HG03175 (cell line): ENCODE results near the gene CPA4.
"Not testable (repeated sequence)": the region's sequence is repeated elsewhere in the genome, so short reads cannot be mapped to it uniquely, and the experiment has no call there.

Source experiments
- ATAC-seq: cut with Tn5 transposase; IDR thresholded peaks from one replicate; pipeline ENCODE4 v1.9.1; 2021; ENCODE audit warnings: mild to moderate bottlenecking, moderate library complexity; ENCODE audit not compliant: unreplicated experiment

The CPA4 gene

DNA sequence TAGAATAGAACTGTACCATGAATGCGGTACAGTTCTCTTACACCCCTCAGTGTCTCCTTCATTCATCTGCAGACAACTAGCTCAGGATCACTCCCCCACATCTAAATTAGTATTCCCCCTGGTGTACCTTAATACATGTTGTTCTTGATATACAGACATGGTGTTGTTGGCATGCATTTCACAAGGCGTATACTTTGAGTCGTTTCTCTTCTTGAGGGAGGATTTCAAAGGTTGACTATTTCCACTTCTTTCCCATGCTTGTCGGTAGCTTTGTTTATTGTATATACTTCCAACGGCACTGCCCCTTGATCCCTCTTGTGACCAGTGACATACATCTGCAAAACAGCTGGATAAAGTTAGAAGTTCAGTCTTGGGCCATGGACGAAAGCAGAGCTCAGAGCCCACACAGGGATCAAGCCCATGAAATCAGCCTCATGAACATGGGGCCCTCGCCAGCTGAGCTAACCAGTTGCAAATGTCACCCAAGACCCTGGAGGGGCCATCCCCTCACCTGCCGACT is 8.6 kb downstream of the CPA4 start:
- no peak for ATAC-seq

DNA sequence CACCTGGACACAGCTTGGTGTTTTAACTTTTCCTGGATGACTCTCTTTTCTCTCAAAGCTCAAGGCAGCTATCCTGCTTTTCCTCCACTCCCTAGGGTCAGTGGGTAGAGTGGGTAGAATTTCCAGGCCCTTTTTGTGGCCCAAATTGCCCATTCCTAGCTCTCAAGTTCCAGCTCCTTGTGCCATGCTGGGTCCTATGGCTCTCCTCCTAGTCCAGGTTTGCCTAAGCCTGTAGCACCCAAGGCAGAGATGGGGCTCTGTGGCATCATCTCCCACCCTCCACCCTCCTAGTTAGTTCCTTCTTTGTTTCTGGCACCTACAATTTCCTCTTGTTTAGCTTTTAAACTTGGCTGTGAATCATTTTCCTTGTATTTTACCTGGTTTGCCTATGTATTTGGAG is 9.7 kb downstream of the CPA4 start:
- no peak for ATAC-seq

DNA sequence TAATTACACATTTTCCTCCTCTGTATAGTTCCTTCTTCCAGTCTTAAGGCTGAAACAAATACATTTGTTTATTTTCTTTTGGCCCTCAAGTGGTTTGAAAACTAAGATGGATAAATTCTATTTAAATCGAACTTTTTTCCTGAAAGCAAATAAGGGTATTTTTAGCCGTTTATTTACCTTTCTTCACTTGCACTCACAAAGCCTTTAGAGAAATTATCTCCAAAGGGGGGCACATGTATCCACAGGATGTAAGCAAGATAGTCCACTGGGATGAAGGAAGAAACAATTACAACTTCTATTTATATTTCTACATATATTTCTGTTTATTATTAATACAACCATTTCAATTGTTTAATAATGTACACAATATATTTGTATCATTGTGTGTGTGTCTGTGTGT is 10.2 kb downstream of the CPA4 start:
- no peak for ATAC-seq

- ATAC-seq: no peak
Observed at GRCh38 chr7:130303551-130303950, 10.6 kb downstream of the CPA4 start.

GRCh38 chr7:130303982-130304381 is 11.0 kb downstream of the CPA4 start:
- no peak for ATAC-seq

GRCh38 chr7:130304878-130305277 is 11.9 kb downstream of the CPA4 start:
- ATAC-seq: no peak

DNA sequence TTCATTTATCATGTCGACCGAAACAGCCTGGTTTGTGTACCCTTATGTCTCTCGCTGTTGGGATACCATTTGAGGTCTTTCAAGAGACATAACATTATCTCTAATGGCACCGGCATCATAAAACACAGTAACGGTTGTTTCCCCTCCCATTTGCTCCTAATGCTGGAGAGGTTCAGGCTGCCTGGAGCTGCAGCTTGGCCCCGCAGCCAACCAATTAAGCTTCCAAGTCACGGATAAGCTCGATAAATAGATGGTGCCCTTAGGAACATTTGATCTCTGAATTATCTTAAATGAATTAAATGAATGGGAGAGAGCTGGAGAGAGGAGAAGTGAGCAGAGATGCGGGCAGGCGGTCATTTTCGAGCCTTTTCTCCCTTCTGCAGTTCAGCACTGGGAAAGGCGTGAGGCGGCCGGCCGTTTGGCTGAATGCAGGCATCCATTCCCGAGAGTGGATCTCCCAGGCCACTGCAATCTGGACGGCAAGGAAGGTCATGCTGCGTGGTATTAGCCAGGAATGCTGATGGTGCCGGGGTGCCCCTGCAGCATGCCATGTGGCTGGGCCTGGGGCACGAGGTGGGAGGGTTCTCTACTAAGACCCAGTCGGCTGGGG is 12.6 kb downstream of the CPA4 start:
- no peak for ATAC-seq

GRCh38 chr7:130309986-130310385 is 17.0 kb downstream of the CPA4 start:
- no peak for ATAC-seq

- ATAC-seq: no peak
Observed at GRCh38 chr7:130314305-130314704, 21.3 kb downstream of the CPA4 start.

GRCh38 chr7:130319541-130319940 is 26.6 kb downstream of the CPA4 start:
- no peak for ATAC-seq

GRCh38 chr7:130321542-130322229 is 28.7 kb downstream of the CPA4 start:
- not testable (repeated sequence) for ATAC-seq

- no peak for ATAC-seq
Observed at GRCh38 chr7:130322615-130323014, 29.7 kb downstream of the CPA4 start.

- ATAC-seq: no peak
Observed at GRCh38 chr7:130324306-130324943, 31.5 kb downstream of the CPA4 start.

DNA sequence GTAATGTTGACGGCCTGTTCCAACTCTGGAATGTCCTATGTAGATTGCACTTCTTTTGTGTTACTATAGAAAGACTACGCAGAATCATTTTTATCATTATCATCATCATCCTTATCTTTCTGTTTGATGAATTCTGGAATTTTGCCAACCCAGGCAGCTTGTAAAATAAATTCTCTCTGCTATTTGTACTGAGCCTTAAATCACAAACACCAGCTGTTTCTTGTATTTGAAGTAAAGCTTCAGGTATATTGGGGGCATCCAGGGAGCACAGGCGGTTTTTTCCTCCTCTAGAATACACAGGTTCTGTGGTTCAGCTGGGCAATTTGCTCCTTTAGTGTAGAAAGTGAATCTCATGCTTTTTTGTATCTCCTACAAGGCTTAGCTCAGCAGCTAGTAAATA is 36.7 kb downstream of the CPA4 start:
- no peak for ATAC-seq

DNA sequence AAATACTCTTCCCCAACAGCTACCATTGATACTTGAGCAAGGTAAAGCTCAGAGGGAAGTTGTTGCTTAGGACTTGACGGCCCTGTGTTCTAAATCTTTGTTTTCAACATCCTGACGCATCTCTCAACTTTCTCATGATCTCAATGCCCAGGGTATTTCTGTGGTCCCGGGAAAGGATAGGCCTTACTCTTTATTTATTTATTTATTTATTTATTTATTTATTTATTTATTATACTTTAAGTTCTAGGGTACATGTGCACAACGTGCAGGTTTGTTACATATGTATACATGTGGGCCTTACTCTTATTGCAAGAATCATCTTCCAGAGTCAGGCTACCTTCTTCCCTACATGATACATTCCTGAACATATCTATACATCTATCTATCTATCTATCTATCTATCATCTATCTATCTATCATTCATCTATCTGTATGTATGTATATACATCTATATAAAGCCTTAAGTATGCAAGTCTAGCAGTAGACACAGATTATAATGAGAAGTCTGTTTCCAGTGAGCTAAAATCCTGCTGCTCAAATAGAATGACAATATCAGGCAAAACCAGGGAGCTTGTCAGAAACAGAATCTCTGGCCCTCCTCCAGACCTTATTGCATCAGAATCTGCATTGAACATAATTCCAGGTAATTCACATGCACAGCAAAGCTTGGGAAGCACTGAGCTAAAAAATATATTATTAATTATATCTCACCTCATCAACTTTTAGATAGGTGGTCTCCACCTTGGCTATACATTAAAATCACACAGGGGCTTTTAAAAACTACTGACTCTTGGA is 39.5 kb downstream of the CPA4 start:
- ATAC-seq: no peak

DNA sequence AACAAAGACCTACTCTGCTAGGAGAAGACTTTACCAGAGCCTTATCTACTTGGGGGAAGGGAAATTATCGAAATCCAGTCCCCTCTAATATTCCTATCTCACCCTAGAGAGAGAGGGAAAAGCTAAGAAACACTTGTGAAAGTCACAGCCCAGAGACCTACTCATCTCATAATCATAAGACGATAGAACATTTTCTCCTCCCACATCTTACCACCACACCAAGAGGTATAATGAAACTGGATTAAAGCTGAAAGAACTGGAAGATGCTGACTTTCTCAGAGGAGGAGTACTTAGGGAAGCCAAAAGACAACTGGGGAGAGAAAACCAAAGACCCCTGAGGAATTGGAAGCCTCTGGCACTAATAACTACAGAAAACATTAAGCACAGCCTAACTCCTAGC is 40.9 kb downstream of the CPA4 start:
- ATAC-seq: no peak

- no peak for ATAC-seq
Observed at GRCh38 chr7:130334274-130334673, 41.3 kb downstream of the CPA4 start.

DNA sequence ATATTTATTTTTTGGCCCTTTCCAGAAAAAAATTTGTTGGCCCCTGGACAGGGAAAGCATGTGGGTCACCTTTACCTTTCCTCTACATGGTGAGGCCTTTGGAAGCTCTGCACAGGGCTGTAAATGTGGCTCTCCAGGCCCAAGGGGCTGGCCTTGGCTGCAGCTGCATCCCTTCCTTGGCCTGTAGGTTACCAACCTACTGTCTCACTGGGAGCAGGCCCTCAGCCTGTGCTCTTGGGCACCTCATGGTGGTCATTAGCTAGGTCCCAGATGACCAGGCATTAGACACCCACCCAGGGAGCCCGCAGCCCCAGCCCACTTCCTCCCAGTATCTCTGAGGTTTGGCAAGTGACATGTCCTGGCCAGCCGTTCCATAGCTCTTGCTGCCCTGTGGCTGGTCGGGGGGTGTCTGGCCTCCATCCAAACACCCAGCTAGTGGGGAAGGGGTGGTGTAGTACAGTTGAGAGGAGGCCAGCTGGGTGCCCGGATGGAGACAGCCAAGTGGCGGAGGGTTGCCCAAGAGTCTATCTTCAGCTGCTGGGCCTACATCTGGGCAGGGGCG is 44.5 kb downstream of the CPA4 start:
- no peak for ATAC-seq

- no peak for ATAC-seq
Observed at GRCh38 chr7:130338233-130338632, 45.3 kb downstream of the CPA4 start.

DNA sequence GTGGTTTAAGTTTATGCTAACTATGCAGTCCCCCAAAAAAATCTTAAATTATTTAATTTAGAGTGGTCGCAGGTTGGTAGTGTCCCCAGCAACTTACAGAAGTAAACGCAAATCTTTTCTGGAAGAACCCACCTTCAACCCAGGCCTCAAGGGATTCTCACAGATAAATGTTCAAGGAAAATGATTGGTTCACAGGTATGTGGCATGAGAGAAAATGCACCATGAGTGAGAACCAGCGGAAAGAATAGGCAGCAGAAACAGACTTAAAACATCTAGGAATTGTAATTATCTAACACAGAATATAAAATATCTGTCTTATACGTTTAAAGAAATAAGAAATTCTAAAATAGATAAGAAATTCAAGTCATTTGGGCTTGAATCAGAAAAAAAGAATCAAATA is 48.9 kb downstream of the CPA4 start:
- ATAC-seq: no peak
